NT2/D1 (cell line): Measurements from ENCODE around the gene UGT1A3.

Experiments used
- DNase-seq: peaks from one replicate; pipeline ENCODE4 v3.0.0-alpha.2; 2011; ENCODE audit warnings: low read depth, low spot score
- H3K27me3 ChIP-seq: 2 replicates; pipeline ENCODE4 v1.6.0; 2011; ENCODE audit warnings: mild to moderate bottlenecking; ENCODE audit not compliant: insufficient read length, insufficient read depth
- H3K36me3 ChIP-seq: 2 replicates; pipeline ENCODE4 v1.6.1; 2011; ENCODE audit warnings: mild to moderate bottlenecking, low read length, mixed read lengths; ENCODE audit not compliant: insufficient read depth, insufficient read length
- H3K4me1 ChIP-seq: 2 replicates; pipeline ENCODE4 v1.5.1; 2011; ENCODE audit not compliant: insufficient read depth, insufficient read length
- H3K4me3 ChIP-seq: 2 replicates; pipeline ENCODE4 v1.5.1; 2011; ENCODE audit warnings: low read depth; ENCODE audit not compliant: insufficient read length
- H3K9ac ChIP-seq: 2 replicates; pipeline ENCODE4 v1.6.0; 2011; ENCODE audit warnings: low read depth; ENCODE audit not compliant: insufficient read length
- H3K9me3 ChIP-seq: 2 replicates; pipeline ENCODE4 v1.5.1; 2011; ENCODE audit warnings: mild to moderate bottlenecking, low read length; ENCODE audit not compliant: insufficient read depth
- SUZ12 ChIP-seq: IDR thresholded peaks from 2 replicates; pipeline ENCODE4 v1.6.1; 2011; ENCODE audit not compliant: insufficient read length, insufficient read depth; ENCODE audit errors: extremely low read depth
- YY1 ChIP-seq: IDR thresholded peaks from 2 replicates; pipeline ENCODE4 v1.6.1; 2011; ENCODE audit not compliant: insufficient read length, insufficient read depth
- ZNF274 ChIP-seq: IDR thresholded peaks from 2 replicates; pipeline ENCODE4 v1.6.1; 2011; ENCODE audit warnings: mild to moderate bottlenecking, low read depth, low read length

UGT1A3 gene

GRCh38 chr2:233775414-233775813 is 46.6 kb downstream of the UGT1A3 start:
- no peaks in the 10 kb centered on the region for H3K27me3 ChIP-seq
- DNase-seq: no peak
- no peak overlapping the region for H3K9ac ChIP-seq
- no peak for TF ChIP-seq SUZ12
- TF ChIP-seq YY1: no peak
- TF ChIP-seq ZNF274: no peak
- no peak overlapping the region for H3K4me3 ChIP-seq
- H3K4me1 ChIP-seq: no peaks in the 10 kb centered on the region
- no peaks in the 10 kb centered on the region for H3K36me3 ChIP-seq
- H3K9me3 ChIP-seq: peaks cover 16% of the 10 kb centered on the region; the same call in 1 of the 2 replicates

GRCh38 chr2:233778030-233778429 is 49.2 kb downstream of the UGT1A3 start, which contains the start of gene MROH2A:
Gene MROH2A, plus strand, starts transcription at chr2:233778330. Its CDS starts 1,029 bp downstream, at chr2:233779359.
- H3K4me1 ChIP-seq: no peaks in the 10 kb centered on the region
- TF ChIP-seq ZNF274 (no peak), SUZ12 (no peak), YY1 (no peak)
- DNase-seq: no peak
- H3K9ac ChIP-seq: no peak within 1 kb of the TSS
- peaks cover 16% of the 10 kb centered on the region; the same call in 1 of the 2 replicates for H3K9me3 ChIP-seq
- H3K27me3 ChIP-seq: no peaks in the 10 kb centered on the region
- H3K36me3 ChIP-seq: no peaks in the 10 kb centered on the region
- no peak within 1 kb of the TSS for H3K4me3 ChIP-seq

- Histone ChIP-seq H3K4me3 (no peak overlapping the region), H3K9me3 (peaks cover 16% of the 10 kb centered on the region; the same call in 1 of the 2 replicates), H3K36me3 (no peaks in the 10 kb centered on the region), H3K4me1 (no peaks in the 10 kb centered on the region), H3K9ac (no peak overlapping the region), H3K27me3 (no peaks in the 10 kb centered on the region)
- TF ChIP-seq ZNF274: no peak
- TF ChIP-seq YY1: no peak
- TF ChIP-seq SUZ12: no peak
- DNase-seq: no peak
Observed at GRCh38 chr2:233779722-233780121, 50.9 kb downstream of the UGT1A3 start.

GRCh38 chr2:233780771-233781170 is 51.9 kb downstream of the UGT1A3 start:
- no peak for DNase-seq
- Histone ChIP-seq H3K27me3 (no peaks in the 10 kb centered on the region), H3K4me3 (no peak overlapping the region), H3K9ac (no peak overlapping the region), H3K36me3 (no peaks in the 10 kb centered on the region), H3K4me1 (no peaks in the 10 kb centered on the region), H3K9me3 (peaks cover 10% of the 10 kb centered on the region; the same call in 1 of the 2 replicates)
- TF ChIP-seq ZNF274 (no peak), YY1 (no peak), SUZ12 (no peak)

GRCh38 chr2:233789554-233789953 is 60.7 kb downstream of the UGT1A3 start:
- DNase-seq: no peak
- H3K4me1 ChIP-seq: no peaks in the 10 kb centered on the region

GRCh38 chr2:233791151-233791882 is 62.5 kb downstream of the UGT1A3 start:
- Histone ChIP-seq H3K4me1 (no peaks in the 10 kb centered on the region), H3K9ac (no peak overlapping the region), H3K36me3 (no peaks in the 10 kb centered on the region), H3K9me3 (no peaks in the 10 kb centered on the region), H3K27me3 (peaks cover 6% of the 10 kb centered on the region), H3K4me3 (no peak overlapping the region)
- TF ChIP-seq YY1 (no peak), ZNF274 (no peak), SUZ12 (no peak)
- no peak for DNase-seq

More at GRCh38 chr2:233789554-233789953, 60.7 kb downstream of the UGT1A3 start:
- H3K27me3 ChIP-seq: peaks cover 6% of the 10 kb centered on the region
- no peak overlapping the region for H3K4me3 ChIP-seq
- H3K36me3 ChIP-seq: no peaks in the 10 kb centered on the region
- H3K9ac ChIP-seq: no peak overlapping the region
- H3K9me3 ChIP-seq: no peaks in the 10 kb centered on the region
- TF ChIP-seq ZNF274 (no peak), YY1 (no peak), SUZ12 (no peak)

- no peak overlapping the region for H3K9ac ChIP-seq
- DNase-seq: no peak
- no peaks in the 10 kb centered on the region for H3K4me1 ChIP-seq
- TF ChIP-seq SUZ12: no peak
- no peak for TF ChIP-seq ZNF274
- TF ChIP-seq YY1: no peak
- H3K4me3 ChIP-seq: no peak overlapping the region
- no peaks in the 10 kb centered on the region for H3K36me3 ChIP-seq
- H3K9me3 ChIP-seq: no peaks in the 10 kb centered on the region
- peaks cover 6% of the 10 kb centered on the region for H3K27me3 ChIP-seq
Observed at GRCh38 chr2:233791883-233792329, 63.1 kb downstream of the UGT1A3 start.
